ENCODE measurements around the gene RADX.

- TF ChIP-seq CTCF (optimal IDR thresholded peaks at IDR 0.05 in 1 of 3, IDR thresholded peaks at IDR 0.05 in 1 of 3, conservative IDR thresholded peaks at IDR 0.05 in 1 of 3; ENCODE audit: extremely low read depth in 1 of 3, insufficient read depth in 2 of 3, low read length in 3 of 3) (no peak), EZH2 (IDR thresholded peaks at IDR 0.05; ENCODE audit: low read length) (no peak)
Measured at GRCh38 chrX:106606571-106606970, 5.2 kb upstream of the RADX start.

All from keratinocyte (primary cell).